Measurements from ENCODE around the gene HTD2.
A peak's percentile ranks its signal among the peaks of the same experiment; 100 is the strongest.

DNA sequence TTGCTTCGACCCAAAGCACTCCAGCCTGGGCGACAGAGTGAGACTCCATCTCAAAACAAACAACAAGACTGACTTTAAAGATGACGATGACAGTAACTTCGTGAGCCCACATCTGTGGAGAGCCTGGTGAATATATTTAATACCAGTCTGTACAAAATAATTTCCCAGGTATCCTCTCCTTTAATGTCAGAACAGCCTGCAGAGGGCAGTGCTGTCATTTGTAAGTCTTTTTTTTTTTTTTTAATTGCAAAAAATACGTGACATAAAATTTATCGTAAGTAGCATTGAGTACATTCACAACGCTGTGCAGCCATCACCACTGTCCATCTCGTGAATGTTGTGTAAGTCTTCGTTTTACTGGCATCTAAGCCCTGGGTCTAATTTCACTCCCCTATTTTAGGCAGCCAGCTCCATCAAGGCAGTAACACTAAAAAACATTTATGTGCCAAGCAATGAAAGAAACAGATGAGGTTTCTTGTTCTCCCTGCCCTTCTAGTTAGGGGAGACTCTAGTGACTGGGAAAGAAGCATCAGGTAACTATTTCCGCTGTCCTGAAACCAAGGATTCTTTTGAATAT, 1.4 kb downstream of the HTD2 start:
- TF ChIP-seq, protein P1, sequence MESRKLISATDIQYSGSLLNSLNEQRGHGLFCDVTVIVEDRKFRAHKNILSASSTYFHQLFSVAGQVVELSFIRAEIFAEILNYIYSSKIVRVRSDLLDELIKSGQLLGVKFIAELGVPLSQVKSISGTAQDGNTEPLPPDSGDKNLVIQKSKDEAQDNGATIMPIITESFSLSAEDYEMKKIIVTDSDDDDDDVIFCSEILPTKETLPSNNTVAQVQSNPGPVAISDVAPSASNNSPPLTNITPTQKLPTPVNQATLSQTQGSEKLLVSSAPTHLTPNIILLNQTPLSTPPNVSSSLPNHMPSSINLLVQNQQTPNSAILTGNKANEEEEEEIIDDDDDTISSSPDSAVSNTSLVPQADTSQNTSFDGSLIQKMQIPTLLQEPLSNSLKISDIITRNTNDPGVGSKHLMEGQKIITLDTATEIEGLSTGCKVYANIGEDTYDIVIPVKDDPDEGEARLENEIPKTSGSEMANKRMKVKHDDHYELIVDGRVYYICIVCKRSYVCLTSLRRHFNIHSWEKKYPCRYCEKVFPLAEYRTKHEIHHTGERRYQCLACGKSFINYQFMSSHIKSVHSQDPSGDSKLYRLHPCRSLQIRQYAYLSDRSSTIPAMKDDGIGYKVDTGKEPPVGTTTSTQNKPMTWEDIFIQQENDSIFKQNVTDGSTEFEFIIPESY (IDR thresholded peaks at IDR 0.05; ENCODE audit: borderline replicate concordance, low read depth): no peak
- peak; percentile 82 for TF ChIP-seq CTCF (IDR thresholded peaks at IDR 0.05)
- no peak for TF ChIP-seq RFX5 (IDR thresholded peaks at IDR 0.05; ENCODE audit: low read length)
- no peak for TF ChIP-seq EP300 (IDR thresholded peaks at IDR 0.05; ENCODE audit: borderline replicate concordance in 1 of 2, low read depth in 1 of 2, low read length in 1 of 2)
- TF ChIP-seq, protein P2, sequence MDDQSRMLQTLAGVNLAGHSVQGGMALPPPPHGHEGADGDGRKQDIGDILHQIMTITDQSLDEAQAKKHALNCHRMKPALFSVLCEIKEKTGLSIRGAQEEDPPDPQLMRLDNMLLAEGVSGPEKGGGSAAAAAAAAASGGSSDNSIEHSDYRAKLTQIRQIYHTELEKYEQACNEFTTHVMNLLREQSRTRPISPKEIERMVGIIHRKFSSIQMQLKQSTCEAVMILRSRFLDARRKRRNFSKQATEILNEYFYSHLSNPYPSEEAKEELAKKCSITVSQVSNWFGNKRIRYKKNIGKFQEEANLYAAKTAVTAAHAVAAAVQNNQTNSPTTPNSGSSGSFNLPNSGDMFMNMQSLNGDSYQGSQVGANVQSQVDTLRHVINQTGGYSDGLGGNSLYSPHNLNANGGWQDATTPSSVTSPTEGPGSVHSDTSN (IDR thresholded peaks at IDR 0.05): no peak
- TF ChIP-seq NRF1 (IDR thresholded peaks at IDR 0.05; ENCODE audit: low read depth, low read length): no peak
- no peak for TF ChIP-seq MXI1 (IDR thresholded peaks at IDR 0.05; ENCODE audit: low read depth, low read length)
- no peak for TF ChIP-seq POLR2AphosphoS5 (IDR thresholded peaks at IDR 0.05; ENCODE audit: low read depth, low read length)
- TF ChIP-seq JUND (IDR thresholded peaks at IDR 0.05): no peak
- no peak for TF ChIP-seq MAX (IDR thresholded peaks at IDR 0.05; ENCODE audit: low read depth)
- TF ChIP-seq RAD21 (IDR thresholded peaks at IDR 0.05; ENCODE audit: low read length): peak; percentile 52
- no peak for TF ChIP-seq EZH2phosphoT487 (IDR thresholded peaks at IDR 0.05; ENCODE audit: borderline replicate concordance, low read depth)
- no peak for TF ChIP-seq FOXJ3 (CRISPR knock-in tag; IDR thresholded peaks at IDR 0.05)
- no peak for TF ChIP-seq GABPA (IDR thresholded peaks at IDR 0.05; ENCODE audit: low read depth)
